WTC11 (cell line): ENCODE data around the gene PHF14.

ENCODE experiments used
- CTCF ChIP-seq: fragments of 200-600 bp; IDR thresholded peaks from 2 replicates; pipeline ENCODE4 v1.8.0; 2022; ENCODE audit warnings: antibody characterized with exemption
- FOXK1 ChIP-seq: sonication (generic); formaldehyde crosslinking; IDR thresholded peaks from 2 replicates; pipeline ENCODE4 v1.8.0; 2022; ENCODE audit warnings: mild to moderate bottlenecking, moderate library complexity, missing genetic modification reagents
- NR1H2 ChIP-seq: sonication (generic); formaldehyde crosslinking; IDR thresholded peaks from 2 replicates; pipeline ENCODE4 v1.9.0; 2021; ENCODE audit warnings: mild to moderate bottlenecking, moderate library complexity, missing genetic modification reagents
- ZNF671 ChIP-seq: fragments of 250-450 bp; sonication (Bioruptor Pico); IDR thresholded peaks from 2 replicates; pipeline ENCODE4 v1.8.0; 2021; ENCODE audit warnings: mild to moderate bottlenecking
- TF ChIP-seq, protein P1 (sequence below): sonication (generic); formaldehyde crosslinking; IDR thresholded peaks from 2 replicates; pipeline ENCODE4 v1.8.0; 2023; ENCODE audit warnings: missing genetic modification reagents
- TF ChIP-seq, protein P2 (sequence below): sonication (generic); formaldehyde crosslinking; IDR thresholded peaks from 2 replicates; pipeline ENCODE4 v1.8.1; 2023; ENCODE audit warnings: mild to moderate bottlenecking, moderate library complexity, missing genetic modification reagents
- TF ChIP-seq, protein P3 (sequence below): sonication (generic); formaldehyde crosslinking; conservative IDR thresholded peaks from 2 replicates; pipeline ENCODE4 v1.8.1; 2022; ENCODE audit warnings: mild to moderate bottlenecking, missing genetic modification reagents

DNA sequence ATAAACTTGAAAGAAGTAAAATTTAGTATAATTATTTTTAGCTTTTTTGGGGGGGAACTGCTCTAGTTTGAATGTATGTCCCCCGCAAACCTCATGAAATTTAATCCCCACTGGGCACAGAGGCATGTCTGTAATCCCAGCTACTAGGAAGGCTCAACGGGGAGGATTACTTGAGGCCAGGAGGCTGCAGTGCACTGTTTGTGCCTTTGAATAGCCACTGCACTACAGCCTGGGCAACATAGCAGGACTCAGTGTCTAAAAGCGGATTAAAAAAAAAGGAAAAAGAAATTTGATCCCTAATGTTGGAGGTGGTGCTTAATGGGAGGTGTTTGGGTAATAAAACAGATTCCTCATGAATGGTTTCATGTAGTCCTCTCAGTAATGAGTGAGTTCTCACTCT, 43.1 kb upstream of the PHF14 start:
- TF ChIP-seq CTCF = no peak
- TF ChIP-seq, protein P1, sequence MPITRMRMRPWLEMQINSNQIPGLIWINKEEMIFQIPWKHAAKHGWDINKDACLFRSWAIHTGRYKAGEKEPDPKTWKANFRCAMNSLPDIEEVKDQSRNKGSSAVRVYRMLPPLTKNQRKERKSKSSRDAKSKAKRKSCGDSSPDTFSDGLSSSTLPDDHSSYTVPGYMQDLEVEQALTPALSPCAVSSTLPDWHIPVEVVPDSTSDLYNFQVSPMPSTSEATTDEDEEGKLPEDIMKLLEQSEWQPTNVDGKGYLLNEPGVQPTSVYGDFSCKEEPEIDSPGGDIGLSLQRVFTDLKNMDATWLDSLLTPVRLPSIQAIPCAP = no peak
- TF ChIP-seq NR1H2 (CRISPR knock-in tag) = no peak
- TF ChIP-seq, protein P2, sequence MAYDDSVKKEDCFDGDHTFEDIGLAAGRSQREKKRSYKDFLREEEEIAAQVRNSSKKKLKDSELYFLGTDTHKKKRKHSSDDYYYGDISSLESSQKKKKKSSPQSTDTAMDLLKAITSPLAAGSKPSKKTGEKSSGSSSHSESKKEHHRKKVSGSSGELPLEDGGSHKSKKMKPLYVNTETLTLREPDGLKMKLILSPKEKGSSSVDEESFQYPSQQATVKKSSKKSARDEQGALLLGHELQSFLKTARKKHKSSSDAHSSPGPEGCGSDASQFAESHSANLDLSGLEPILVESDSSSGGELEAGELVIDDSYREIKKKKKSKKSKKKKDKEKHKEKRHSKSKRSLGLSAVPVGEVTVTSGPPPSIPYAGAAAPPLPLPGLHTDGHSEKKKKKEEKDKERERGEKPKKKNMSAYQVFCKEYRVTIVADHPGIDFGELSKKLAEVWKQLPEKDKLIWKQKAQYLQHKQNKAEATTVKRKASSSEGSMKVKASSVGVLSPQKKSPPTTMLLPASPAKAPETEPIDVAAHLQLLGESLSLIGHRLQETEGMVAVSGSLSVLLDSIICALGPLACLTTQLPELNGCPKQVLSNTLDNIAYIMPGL = no peak
- TF ChIP-seq ZNF671 (CRISPR knock-in tag) = no peak
- TF ChIP-seq, protein P3, sequence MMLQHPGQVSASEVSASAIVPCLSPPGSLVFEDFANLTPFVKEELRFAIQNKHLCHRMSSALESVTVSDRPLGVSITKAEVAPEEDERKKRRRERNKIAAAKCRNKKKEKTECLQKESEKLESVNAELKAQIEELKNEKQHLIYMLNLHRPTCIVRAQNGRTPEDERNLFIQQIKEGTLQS (CRISPR knock-in tag) = no peak
- TF ChIP-seq FOXK1 = no peak
